HEK293 (cell line): ENCODE data around the gene C1orf174.

Experiments
- ATF2 ChIP-seq: fragments of 450-650 bp; formaldehyde crosslinking; IDR thresholded peaks from 2 replicates; pipeline ENCODE4 v1.5.1; 2016; ENCODE audit warnings: missing biosample characterization, missing genetic modification characterization, low read depth
- HOXA7 ChIP-seq: sonication (generic); formaldehyde crosslinking; IDR thresholded peaks from 2 replicates; pipeline ENCODE4 v1.8.1; 2022; ENCODE audit warnings: missing genetic modification reagents, borderline replicate concordance
- MEIS1 ChIP-seq: sonication (generic); formaldehyde crosslinking; IDR thresholded peaks from 2 replicates; pipeline ENCODE4 v1.8.1; 2022; ENCODE audit warnings: missing genetic modification reagents, mild to moderate bottlenecking, borderline replicate concordance
- PRDM10 ChIP-seq: fragments of 450-650 bp; formaldehyde crosslinking; IDR thresholded peaks from 2 replicates; pipeline ENCODE4 v1.5.1; 2016; ENCODE audit warnings: missing biosample characterization, missing genetic modification characterization
- PRDM2 ChIP-seq: fragments of 450-650 bp; formaldehyde crosslinking; IDR thresholded peaks from 2 replicates; pipeline ENCODE4 v1.5.1; 2016; ENCODE audit warnings: missing biosample characterization, missing genetic modification characterization, borderline replicate concordance
- YY2 ChIP-seq: fragments of 450-650 bp; formaldehyde crosslinking; IDR thresholded peaks from 2 replicates; pipeline ENCODE4 v1.5.1; 2016; ENCODE audit warnings: missing biosample characterization, missing genetic modification characterization
- ZBTB26 ChIP-seq: fragments of 450-650 bp; formaldehyde crosslinking; optimal IDR thresholded peaks from 2 replicates; pipeline ENCODE3; 2016; ENCODE audit warnings: missing biosample characterization, mild to moderate bottlenecking, missing genetic modification characterization
- ZEB2 ChIP-seq: fragments of 450-650 bp; formaldehyde crosslinking; IDR thresholded peaks from 2 replicates; pipeline ENCODE4 v1.5.1; 2016; ENCODE audit warnings: missing biosample characterization, missing genetic modification characterization
- ZIC2 ChIP-seq: fragments of 450-650 bp; formaldehyde crosslinking; IDR thresholded peaks from 2 replicates; pipeline ENCODE4 v1.5.1; 2016; ENCODE audit warnings: missing biosample characterization, missing genetic modification characterization
- ZNF121 ChIP-seq: fragments of 450-650 bp; formaldehyde crosslinking; IDR thresholded peaks from 2 replicates; pipeline ENCODE4 v1.5.1; 2016; ENCODE audit warnings: missing biosample characterization, missing genetic modification characterization
- ZNF19 ChIP-seq: fragments of 450-650 bp; formaldehyde crosslinking; IDR thresholded peaks from 2 replicates; pipeline ENCODE4; 2016; ENCODE audit warnings: missing biosample characterization, missing genetic modification characterization, low read depth
- ZNF2 ChIP-seq: fragments of 450-650 bp; formaldehyde crosslinking; IDR thresholded peaks from 2 replicates; pipeline ENCODE4 v1.5.1; 2016; ENCODE audit warnings: missing biosample characterization, missing genetic modification characterization
- ZNF214 ChIP-seq: fragments of 450-650 bp; formaldehyde crosslinking; IDR thresholded peaks from 2 replicates; pipeline ENCODE4 v1.5.1; 2017; ENCODE audit warnings: missing biosample characterization, mild to moderate bottlenecking, missing genetic modification characterization, borderline replicate concordance
- ZNF223 ChIP-seq: fragments of 450-650 bp; formaldehyde crosslinking; IDR thresholded peaks from 2 replicates; pipeline ENCODE4 v1.5.1; 2016; ENCODE audit warnings: missing biosample characterization, missing genetic modification characterization
- ZNF239 ChIP-seq: fragments of 450-650 bp; formaldehyde crosslinking; IDR thresholded peaks from 2 replicates; pipeline ENCODE4 v1.5.1; 2016; ENCODE audit warnings: missing biosample characterization, missing genetic modification characterization
- ZNF24 ChIP-seq: fragments of 450-650 bp; formaldehyde crosslinking; IDR thresholded peaks from 2 replicates; pipeline ENCODE4 v1.5.1; 2016; ENCODE audit warnings: missing biosample characterization, missing genetic modification characterization
- ZNF266 ChIP-seq: fragments of 450-650 bp; formaldehyde crosslinking; IDR thresholded peaks from 2 replicates; pipeline ENCODE4 v1.5.1; 2016; ENCODE audit warnings: missing biosample characterization, missing genetic modification characterization, low read depth
- ZNF324 ChIP-seq: fragments of 450-650 bp; formaldehyde crosslinking; IDR thresholded peaks from 2 replicates; pipeline ENCODE4 v1.5.1; 2016; ENCODE audit warnings: missing biosample characterization, missing genetic modification characterization
- ZNF362 ChIP-seq: fragments of 450-650 bp; formaldehyde crosslinking; IDR thresholded peaks from 2 replicates; pipeline ENCODE4 v1.5.1; 2016; ENCODE audit warnings: missing biosample characterization, missing genetic modification characterization
- ZNF423 ChIP-seq: fragments of 450-650 bp; formaldehyde crosslinking; IDR thresholded peaks from 2 replicates; pipeline ENCODE4 v1.5.1; 2016; ENCODE audit warnings: missing biosample characterization, missing genetic modification characterization
- ZNF501 ChIP-seq: fragments of 450-650 bp; formaldehyde crosslinking; IDR thresholded peaks from 2 replicates; pipeline ENCODE4 v1.5.1; 2016; ENCODE audit warnings: missing biosample characterization, missing genetic modification characterization
- ZNF514 ChIP-seq: fragments of 450-650 bp; formaldehyde crosslinking; IDR thresholded peaks from 2 replicates; pipeline ENCODE4 v1.5.1; 2016; ENCODE audit warnings: missing biosample characterization, missing genetic modification characterization
- ZNF548 ChIP-seq: fragments of 450-650 bp; formaldehyde crosslinking; IDR thresholded peaks from 2 replicates; pipeline ENCODE4 v1.5.1; 2016; ENCODE audit warnings: missing biosample characterization, missing genetic modification characterization
- ZNF580 ChIP-seq: fragments of 450-650 bp; formaldehyde crosslinking; IDR thresholded peaks from 2 replicates; pipeline ENCODE4 v1.5.1; 2016; ENCODE audit warnings: missing biosample characterization, missing genetic modification characterization
- ZNF776 ChIP-seq: fragments of 450-650 bp; formaldehyde crosslinking; IDR thresholded peaks from 2 replicates; pipeline ENCODE4 v1.5.0; 2017; ENCODE audit warnings: missing biosample characterization, missing genetic modification characterization, borderline replicate concordance
- ZNF792 ChIP-seq: fragments of 450-650 bp; formaldehyde crosslinking; IDR thresholded peaks from 2 replicates; pipeline ENCODE4 v1.5.1; 2016; ENCODE audit warnings: missing biosample characterization, missing genetic modification characterization

C1orf174 gene

GRCh38 chr1:3856923-3857790 is 42.9 kb downstream of the C1orf174 start, which contains the start of the genes CEP104 and DFFB (continued):
- TF ChIP-seq ZNF362 (tag by site-specific recombination) (no peak), ZNF548 (tag by site-specific recombination) (no peak), ZNF214 (tag by site-specific recombination) (no peak), PRDM2 (no peak), ZNF324 (peak; percentile 55; the same call in 1 of the 2 replicates), ZIC2 (tag by site-specific recombination) (peak; percentile 90), PRDM10 (peak; percentile 82), ZNF501 (tag by site-specific recombination) (0 out of 2 replicates have a peak, but pooled peaks have one; percentile 45), ZEB2 (tag by site-specific recombination) (peak; percentile 95), ZNF266 (tag by site-specific recombination) (no peak), HOXA7 (no peak), ZNF792 (tag by site-specific recombination) (no peak), MEIS1 (CRISPR knock-in tag) (no peak), YY2 (no peak), ZNF239 (tag by site-specific recombination) (no peak), ZNF580 (tag by site-specific recombination) (no peak; the same call in 1 of the 2 replicates), ATF2 (no peak), ZNF776 (tag by site-specific recombination) (no peak), ZNF121 (tag by site-specific recombination) (no peak), ZNF19 (tag by site-specific recombination) (no peak), ZNF423 (peak; percentile 96), ZNF24 (tag by site-specific recombination) (no peak), ZNF223 (tag by site-specific recombination) (no peak), ZNF514 (tag by site-specific recombination) (no peak), ZBTB26 (peak; percentile 91), ZNF2 (tag by site-specific recombination) (peak; percentile 48; the same call in 1 of the 2 replicates)
